AG08395 (cell line): ENCODE measurements around the gene NR5A2.

ENCODE experiments used
- DNase-seq: peaks from one replicate; pipeline ENCODE4 v3.0.0; 2012; ENCODE audit warnings: mixed read lengths, low spot score

The NR5A2 gene

GRCh38 chr1:200072636-200073285 is 45.3 kb downstream of the NR5A2 start:
- DNase-seq: no peak

- DNase-seq: no peak
Observed at GRCh38 chr1:200073286-200073637, 45.8 kb downstream of the NR5A2 start.

- no peak for DNase-seq
Observed at GRCh38 chr1:200075522-200075921, 48.0 kb downstream of the NR5A2 start.

GRCh38 chr1:200075938-200076546 is 48.5 kb downstream of the NR5A2 start:
- DNase-seq: peak; percentile 65

GRCh38 chr1:200079232-200079940 is 51.9 kb downstream of the NR5A2 start:
- no peak for DNase-seq

GRCh38 chr1:200081151-200081968 is 53.9 kb downstream of the NR5A2 start:
- DNase-seq: no peak

- no peak for DNase-seq
Observed at GRCh38 chr1:200081969-200082245, 54.4 kb downstream of the NR5A2 start.

GRCh38 chr1:200082329-200082728 is 54.8 kb downstream of the NR5A2 start:
- DNase-seq: peak; percentile 9

GRCh38 chr1:200090252-200091159 is 63.0 kb downstream of the NR5A2 start:
- no peak for DNase-seq

- no peak for DNase-seq
Observed at GRCh38 chr1:200095057-200095577, 67.6 kb downstream of the NR5A2 start.

- no peak for DNase-seq
Observed at GRCh38 chr1:200096774-200097173, 69.3 kb downstream of the NR5A2 start.

- DNase-seq: peak; percentile 7
Observed at GRCh38 chr1:200099040-200099439, 71.5 kb downstream of the NR5A2 start.

GRCh38 chr1:200103966-200104583 is 76.6 kb downstream of the NR5A2 start:
- DNase-seq: no peak

GRCh38 chr1:200107004-200107470 is 79.5 kb downstream of the NR5A2 start:
- no peak for DNase-seq

GRCh38 chr1:200108659-200109058 is 81.1 kb downstream of the NR5A2 start:
- no peak for DNase-seq

GRCh38 chr1:200112290-200112689 is 84.8 kb downstream of the NR5A2 start:
- no peak for DNase-seq

GRCh38 chr1:200115532-200115931 is 88.0 kb downstream of the NR5A2 start:
- no peak for DNase-seq

GRCh38 chr1:200116324-200116723 is 88.8 kb downstream of the NR5A2 start:
- DNase-seq: no peak

GRCh38 chr1:200118779-200119505 is 91.4 kb downstream of the NR5A2 start:
- DNase-seq: no peak

GRCh38 chr1:200121421-200121820 is 93.9 kb downstream of the NR5A2 start:
- DNase-seq: no peak
